BJ (cell line): ENCODE data around the gene FSTL4. TPM values are rescaled to one million over a fixed set of nuclear protein-coding genes. Genes with fewer than 3 reads are reported as not detected.

Source experiments
- CTCF ChIA-PET: fragments of 350-600 bp; formaldehyde crosslinking; extraction: SDS; loops from one replicate; lab custom pipeline; 2021; ENCODE audit warnings: antibody characterized with exemption, inconsistent platforms; lab: Yijun Ruan, JAX
- POLR2A ChIA-PET: fragments of 300-600 bp; sonication (Branson Sonifier 250); formaldehyde crosslinking; extraction: SDS; loops from one replicate; lab custom pipeline; 2021; ENCODE audit warnings: antibody characterized with exemption; lab: Charles Lee
- DNase-seq: peaks from one replicate; pipeline ENCODE4 v3.0.0-alpha.2; 2011; ENCODE audit warnings: low read depth
- H3K27me3 ChIP-seq: 2 replicates; pipeline ENCODE4 v1.6.0; 2011; ENCODE audit warnings: low read length; ENCODE audit not compliant: control insufficient read depth, insufficient read depth
- H3K36me3 ChIP-seq: 2 replicates; pipeline ENCODE4 v1.5.1; 2011; ENCODE audit warnings: low read length; ENCODE audit not compliant: control insufficient read depth, insufficient read depth
- H3K4me3 ChIP-seq: 2 replicates; pipeline ENCODE4 v1.5.1; 2011; ENCODE audit warnings: low read depth, mild to moderate bottlenecking, control low read depth, low read length
- polyA plus RNA-seq: library from polyadenylated mRNA; depleted of rRNA; stranded (reverse); fragments of >200 nt; gene quantifications from 2 replicates; pipeline ENCODE4 v1.2.3, GENCODE V29; 2011
- TF ChIP-seq, protein P1 (sequence below): IDR thresholded peaks from 2 replicates; pipeline ENCODE4 v1.5.1; 2011; ENCODE audit warnings: low read depth, mild to moderate bottlenecking, control low read depth, inconsistent platforms, low read length, moderate library complexity; ENCODE audit not compliant: insufficient read depth

Gene FSTL4
- polyA plus RNA-seq, 1 experiment = not detected

DNA sequence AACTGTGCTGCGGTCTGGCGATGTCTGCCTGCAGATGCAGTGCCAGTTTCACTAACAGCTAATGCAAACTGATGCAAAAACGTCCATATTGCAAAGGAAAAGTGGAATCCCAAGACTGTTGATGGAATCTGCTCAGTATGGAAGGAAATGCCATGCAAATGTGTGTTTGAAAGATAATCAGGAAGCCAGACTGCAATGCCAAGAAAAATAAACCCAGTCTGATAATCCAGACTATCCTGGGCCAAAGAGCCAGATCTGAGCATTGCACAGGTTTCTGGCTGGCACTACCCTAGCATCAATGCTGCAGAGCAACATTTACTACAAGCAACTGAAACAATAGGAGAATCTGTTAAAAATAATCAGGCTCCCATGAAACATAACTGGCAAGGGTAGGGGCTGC, 130.3 kb downstream of the FSTL4 start:
- Histone ChIP-seq H3K4me3 (no peak overlapping the region), H3K27me3 (no peaks in the 10 kb centered on the region), H3K36me3 (no peaks in the 10 kb centered on the region)
- TF ChIP-seq, protein P1, sequence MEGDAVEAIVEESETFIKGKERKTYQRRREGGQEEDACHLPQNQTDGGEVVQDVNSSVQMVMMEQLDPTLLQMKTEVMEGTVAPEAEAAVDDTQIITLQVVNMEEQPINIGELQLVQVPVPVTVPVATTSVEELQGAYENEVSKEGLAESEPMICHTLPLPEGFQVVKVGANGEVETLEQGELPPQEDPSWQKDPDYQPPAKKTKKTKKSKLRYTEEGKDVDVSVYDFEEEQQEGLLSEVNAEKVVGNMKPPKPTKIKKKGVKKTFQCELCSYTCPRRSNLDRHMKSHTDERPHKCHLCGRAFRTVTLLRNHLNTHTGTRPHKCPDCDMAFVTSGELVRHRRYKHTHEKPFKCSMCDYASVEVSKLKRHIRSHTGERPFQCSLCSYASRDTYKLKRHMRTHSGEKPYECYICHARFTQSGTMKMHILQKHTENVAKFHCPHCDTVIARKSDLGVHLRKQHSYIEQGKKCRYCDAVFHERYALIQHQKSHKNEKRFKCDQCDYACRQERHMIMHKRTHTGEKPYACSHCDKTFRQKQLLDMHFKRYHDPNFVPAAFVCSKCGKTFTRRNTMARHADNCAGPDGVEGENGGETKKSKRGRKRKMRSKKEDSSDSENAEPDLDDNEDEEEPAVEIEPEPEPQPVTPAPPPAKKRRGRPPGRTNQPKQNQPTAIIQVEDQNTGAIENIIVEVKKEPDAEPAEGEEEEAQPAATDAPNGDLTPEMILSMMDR = no peak
- CTCF ChIA-PET = interaction anchor here (1.1 kb wide), 1 partner anchor 22 kb away, joined by 3 read pairs; no protein-coding TSS in a partner anchor
- DNase-seq = no peak
- POLR2A ChIA-PET = no interaction called here

DNA sequence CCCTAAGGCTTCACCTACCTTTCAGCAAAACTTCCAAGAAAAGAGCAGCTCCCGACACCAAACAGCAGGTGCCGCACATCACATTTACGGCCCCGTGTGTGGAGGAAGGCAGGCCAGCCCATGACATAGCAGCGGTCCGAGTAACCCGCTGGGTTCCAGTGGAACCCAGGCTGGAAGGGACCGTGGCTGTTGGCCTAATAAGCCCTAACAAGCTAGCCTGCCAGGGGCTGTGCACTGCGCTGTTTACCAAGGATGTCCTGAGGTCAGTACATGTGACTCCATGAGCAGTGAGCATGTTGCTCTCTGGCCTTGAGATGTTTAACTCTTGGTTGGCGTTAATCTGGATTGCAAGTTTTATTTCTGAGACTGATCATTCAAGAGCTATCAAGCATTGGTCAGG, 131.5 kb downstream of the FSTL4 start:
- Histone ChIP-seq H3K36me3 (no peaks in the 10 kb centered on the region), H3K4me3 (no peak overlapping the region), H3K27me3 (no peaks in the 10 kb centered on the region)
- TF ChIP-seq, protein P1 = no peak
- DNase-seq = no peak
- ChIA-PET POLR2A (no interaction called here), CTCF (no interaction called here)

DNA sequence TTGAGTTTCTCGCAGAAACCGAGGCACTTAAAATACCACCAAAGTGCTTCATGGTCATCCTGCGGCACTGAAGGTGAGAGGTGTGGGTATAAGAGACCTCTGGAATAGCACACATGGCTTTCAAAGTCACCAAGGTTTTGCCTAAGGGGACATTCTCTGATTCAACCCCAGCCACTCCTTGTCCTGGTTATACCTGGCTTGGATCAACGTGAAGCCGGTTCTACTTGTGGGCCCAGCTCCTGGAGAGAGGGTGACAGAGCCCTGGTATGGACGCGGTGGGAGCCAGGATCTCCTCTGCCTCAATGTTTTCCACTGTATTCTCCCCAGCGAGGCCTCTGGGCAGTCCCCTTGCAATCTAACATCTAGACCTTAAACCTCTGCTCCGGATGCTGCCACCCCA, 132.0 kb downstream of the FSTL4 start:
- H3K4me3 ChIP-seq = no peak overlapping the region
- ChIA-PET CTCF (no interaction called here), POLR2A (no interaction called here)
- TF ChIP-seq, protein P1 = no peak
- H3K36me3 ChIP-seq = no peaks in the 10 kb centered on the region
- DNase-seq = no peak
- H3K27me3 ChIP-seq = no peaks in the 10 kb centered on the region

DNA sequence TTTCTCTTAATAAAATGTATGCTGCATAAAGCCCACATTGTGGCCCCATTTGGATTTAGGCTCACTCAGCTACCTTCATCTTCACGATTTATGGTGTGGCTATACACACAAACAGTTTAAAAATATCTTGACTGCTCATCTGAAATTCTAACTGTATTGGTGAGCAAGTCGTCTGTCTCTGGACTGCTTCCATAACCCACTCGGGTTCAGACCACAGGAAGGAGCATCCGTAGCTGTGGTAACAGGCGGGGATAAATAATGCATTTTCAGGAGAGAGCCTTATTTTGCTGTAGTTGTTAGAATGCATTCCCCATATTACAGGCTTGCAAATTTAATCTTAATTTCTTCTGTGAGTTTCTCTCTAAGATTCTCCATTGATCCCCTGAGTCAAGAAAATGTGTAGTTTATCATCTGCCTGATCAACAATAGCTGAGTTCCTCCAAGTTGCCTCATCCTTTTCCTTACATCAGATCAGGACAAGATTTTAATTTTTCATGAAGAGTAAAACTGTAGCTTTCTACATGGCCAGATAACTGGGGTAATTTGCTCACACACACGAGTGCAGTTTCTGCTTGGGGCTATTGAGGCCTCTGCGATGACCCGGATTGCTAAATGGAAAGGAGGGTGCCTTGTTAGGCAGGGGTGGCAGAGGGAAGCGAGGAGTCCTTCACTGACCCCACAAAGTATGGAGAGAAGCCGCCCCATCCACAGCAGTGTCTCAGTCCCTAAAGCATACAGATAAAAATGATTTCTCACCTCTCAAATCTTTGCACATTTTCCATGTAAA, 133.9 kb downstream of the FSTL4 start:
- DNase-seq = no peak
- H3K36me3 ChIP-seq = no peaks in the 10 kb centered on the region

DNA sequence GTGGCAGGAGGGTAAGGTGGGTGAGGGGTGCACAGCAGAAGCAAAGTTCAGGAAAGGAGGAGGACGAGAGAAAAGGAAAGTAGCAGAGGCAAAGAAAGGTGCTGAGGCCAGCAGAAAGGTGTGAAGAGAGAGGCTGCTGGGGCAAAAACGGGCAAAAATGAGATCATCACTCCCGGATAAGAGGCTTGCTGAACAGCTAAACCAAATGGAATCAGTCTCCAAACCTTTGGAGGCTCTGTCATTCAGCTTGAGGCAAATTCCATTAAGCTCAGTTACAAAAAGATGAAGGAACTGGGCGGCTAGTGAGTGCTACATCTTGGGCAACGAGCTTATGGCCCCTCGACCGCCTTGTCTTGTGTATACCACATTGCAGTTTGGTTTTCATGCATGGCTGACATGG, 136.4 kb downstream of the FSTL4 start:
- ChIA-PET CTCF (no interaction called here), POLR2A (no interaction called here)

More for the DNA sequence above, 133.9 kb downstream of the FSTL4 start:
- POLR2A ChIA-PET = no interaction called here
- Histone ChIP-seq H3K27me3 (no peaks in the 10 kb centered on the region), H3K4me3 (no peak overlapping the region)
- TF ChIP-seq, protein P1 = no peak
- CTCF ChIA-PET = no interaction called here

More for the DNA sequence above, 136.4 kb downstream of the FSTL4 start:
- no peaks in the 10 kb centered on the region; the same call in 1 of the 2 replicates for H3K27me3 ChIP-seq
- no peak overlapping the region for H3K4me3 ChIP-seq
- H3K36me3 ChIP-seq = no peaks in the 10 kb centered on the region
- no peak for DNase-seq
- TF ChIP-seq, protein P1 = no peak
